HG03175 (cell line): ENCODE data around the gene SBDS.

Source experiments
- ATAC-seq: cut with Tn5 transposase; IDR thresholded peaks from one replicate; pipeline ENCODE4 v1.9.1; 2021; ENCODE audit warnings: mild to moderate bottlenecking, moderate library complexity; ENCODE audit not compliant: unreplicated experiment

Gene SBDS

DNA sequence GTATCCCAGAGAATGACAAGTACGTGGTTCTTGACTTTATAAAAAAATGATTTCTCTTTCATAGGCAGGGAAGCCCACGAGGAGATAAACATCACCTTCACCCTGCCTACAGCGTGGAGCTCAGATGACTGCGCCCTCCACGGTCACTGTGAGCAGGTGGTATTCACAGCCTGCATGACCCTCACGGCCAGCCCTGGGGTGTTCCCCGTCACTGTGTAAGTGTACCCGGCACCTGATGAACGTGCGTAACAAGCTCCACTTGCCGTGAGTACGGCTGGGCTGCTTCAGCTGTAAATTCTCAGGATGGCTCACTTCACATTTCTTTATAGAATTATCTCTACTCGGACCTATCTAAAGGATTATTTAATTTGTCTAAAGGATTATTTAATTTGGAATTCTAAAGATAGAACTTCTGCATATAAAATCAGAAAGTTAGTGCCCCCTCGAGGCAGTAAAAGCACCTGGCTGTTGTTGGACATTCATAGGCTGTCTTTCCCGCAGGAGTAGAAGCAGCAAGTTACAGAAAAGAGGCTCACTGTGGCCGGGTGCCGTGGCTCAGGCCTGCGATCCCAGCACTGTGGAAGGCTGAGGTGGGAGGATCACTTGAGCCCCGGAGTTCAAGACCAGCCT lies 46.8 kb downstream of the SBDS start:
- no peak for ATAC-seq

DNA sequence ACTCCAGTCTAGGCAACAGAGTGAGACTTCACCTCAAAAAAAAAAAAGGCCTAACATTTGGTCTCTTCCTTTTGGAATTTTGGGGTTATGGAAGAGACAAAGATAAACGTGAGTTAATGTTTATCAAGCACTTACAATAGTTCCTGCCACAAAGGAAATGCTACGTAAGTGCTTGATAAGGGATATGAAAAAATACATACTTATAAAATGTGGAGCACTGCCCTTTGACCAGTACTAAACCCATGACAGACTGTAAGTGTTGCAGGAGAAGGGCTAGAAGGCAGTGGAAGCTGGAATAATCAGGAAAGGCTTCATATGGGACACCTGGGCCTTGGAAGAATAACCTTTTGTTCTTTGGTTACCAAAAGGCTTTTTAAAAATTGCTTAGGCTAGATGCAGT lies 48.8 kb downstream of the SBDS start:
- no peak for ATAC-seq

DNA sequence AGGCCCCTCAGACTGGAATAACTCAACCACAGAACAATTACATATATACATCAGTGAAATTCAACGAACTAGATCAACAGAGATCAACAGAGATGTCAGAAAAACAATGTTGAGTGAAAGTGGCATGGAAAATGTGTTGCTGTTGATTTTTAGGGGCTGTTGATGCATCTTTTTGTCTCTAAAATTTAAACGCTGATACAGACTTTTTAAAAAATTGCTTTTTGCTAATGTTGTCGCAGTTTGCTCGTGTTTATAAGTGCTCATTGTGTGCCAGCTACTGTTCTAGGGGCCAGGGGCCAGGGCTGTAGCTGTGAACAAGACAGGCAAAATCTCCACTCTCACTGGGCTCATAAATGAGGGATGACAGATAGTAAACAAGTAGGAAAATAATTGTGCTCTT lies 56.1 kb downstream of the SBDS start:
- no peak for ATAC-seq

DNA sequence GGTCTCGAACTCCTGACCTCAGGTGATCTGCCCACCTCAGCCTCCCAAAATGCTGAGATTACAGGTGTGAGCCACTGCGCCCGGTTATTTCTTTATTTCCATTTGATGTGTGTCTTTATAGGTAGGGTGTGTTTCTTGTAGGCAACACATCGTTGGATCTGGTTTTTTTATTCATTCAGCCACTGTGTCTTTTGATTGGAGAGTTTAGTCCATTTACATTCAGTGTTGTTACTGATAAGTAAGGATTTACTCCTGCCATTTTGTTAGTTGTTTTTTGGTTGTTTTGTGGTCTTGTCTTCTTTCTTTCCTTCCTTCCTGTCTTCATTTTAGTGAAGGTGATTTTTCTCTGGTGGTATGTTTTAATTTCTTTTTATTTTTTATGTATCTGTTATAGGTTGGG lies 57.4 kb downstream of the SBDS start:
- ATAC-seq, result no peak
